HL-60 (cell line): Measurements from ENCODE around the gene PTRHD1.

Experiments used
- DNase-seq, 2 experiments: peaks; one replicate each; pipeline ENCODE4 v3.0.0-alpha.2; 2010 to 2020; ENCODE audit warnings: low read depth in 1 of 2, low spot score in 1 of 2
- H3K27ac ChIP-seq: fragments of 250-450 bp; sonication (Bioruptor Pico); replicated peaks from 2 replicates; pipeline ENCODE4 v1.5.1; 2020; ENCODE audit warnings: mild to moderate bottlenecking, moderate library complexity
- H3K27me3 ChIP-seq: fragments of 250-450 bp; sonication (Bioruptor Pico); 2 replicates; pipeline ENCODE4 v1.5.1; 2021; ENCODE audit warnings: mild to moderate bottlenecking, moderate library complexity; ENCODE audit not compliant: insufficient read depth, poor library complexity, severe bottlenecking
- H3K4me3 ChIP-seq: replicated peaks from 2 replicates; pipeline ENCODE4 v1.5.1; 2011; ENCODE audit warnings: mild to moderate bottlenecking, control low read depth, low read length; ENCODE audit not compliant: insufficient read depth
- CTCF ChIP-seq: IDR thresholded peaks from one replicate; pipeline ENCODE4 v1.5.1; 2011; ENCODE audit warnings: low read length, control low read depth, inconsistent platforms; ENCODE audit not compliant: insufficient read depth
- GABPA ChIP-seq: IDR thresholded peaks from 2 replicates; pipeline ENCODE4 v1.6.1; 2012; ENCODE audit warnings: low read depth
- POLR2AphosphoS5 ChIP-seq: IDR thresholded peaks from 2 replicates; pipeline ENCODE4 v1.6.1; 2012; ENCODE audit warnings: low read depth
- REST ChIP-seq: IDR thresholded peaks from 2 replicates; pipeline ENCODE4 v1.6.1; 2012; ENCODE audit warnings: low read depth; ENCODE audit not compliant: insufficient replicate concordance
- SPI1 ChIP-seq: IDR thresholded peaks from 2 replicates; pipeline ENCODE4 v1.6.1; 2012; ENCODE audit warnings: low read depth, mild to moderate bottlenecking, borderline replicate concordance

Gene PTRHD1

GRCh38 chr2:24828238-24828996 is 35.2 kb upstream of the PTRHD1 start:
- Histone ChIP-seq H3K27me3 (no peaks in the 10 kb centered on the region), H3K27ac (no peak overlapping the region), H3K4me3 (no peak overlapping the region)
- DNase-seq = no peak
- TF ChIP-seq REST (no peak), CTCF (no peak), SPI1 (no peak), GABPA (no peak), POLR2AphosphoS5 (no peak)

GRCh38 chr2:24827321-24828237 is 34.4 kb upstream of the PTRHD1 start:
- no peak overlapping the region for H3K4me3 ChIP-seq
- no peaks in the 10 kb centered on the region for H3K27me3 ChIP-seq
- peak; percentile 67 to 84 for DNase-seq
- no peak overlapping the region for H3K27ac ChIP-seq
- TF ChIP-seq CTCF (peak; percentile 88), REST (no peak), GABPA (no peak), SPI1 (no peak), POLR2AphosphoS5 (no peak)

GRCh38 chr2:24826773-24827145 is 33.6 kb upstream of the PTRHD1 start:
- H3K27ac ChIP-seq = no peak overlapping the region
- no peak for DNase-seq
- TF ChIP-seq GABPA = no peak
- TF ChIP-seq CTCF = no peak
- TF ChIP-seq POLR2AphosphoS5 = no peak

More at GRCh38 chr2:24826773-24827145, 33.6 kb upstream of the PTRHD1 start:
- no peak overlapping the region for H3K4me3 ChIP-seq
- H3K27me3 ChIP-seq = no peaks in the 10 kb centered on the region
